Keratinocyte (primary cell): ENCODE data around the gene YPEL1.

Source experiments
- CTCF ChIP-seq, 3 experiments: IDR thresholded peaks in 1 of 3; conservative IDR thresholded peaks in 1 of 3; optimal IDR thresholded peaks in 1 of 3; 2 replicates in 2 of 3; 3 replicates in 1 of 3; pipeline versions ENCODE3 to v1.5.1; 2011; ENCODE audit warnings: low read length in 3 of 3, mild to moderate bottlenecking in 3 of 3, moderate library complexity in 2 of 3, control low read depth in 1 of 3, inconsistent platforms in 1 of 3; ENCODE audit not compliant: insufficient read depth in 2 of 3; ENCODE audit errors: extremely low read depth in 1 of 3
- EZH2 ChIP-seq: IDR thresholded peaks from one replicate; pipeline ENCODE4 v1.6.1; 2012; ENCODE audit warnings: inconsistent platforms, mild to moderate bottlenecking, low read length, moderate library complexity

GRCh38 chr22:21712751-21713427 lies 22.7 kb downstream of the YPEL1 start:
- TF ChIP-seq EZH2 (no peak), CTCF (optimal IDR thresholded peaks at IDR 0.05 in 1 of 3, IDR thresholded peaks at IDR 0.05 in 1 of 3, conservative IDR thresholded peaks at IDR 0.05 in 1 of 3; ENCODE audit: extremely low read depth in 1 of 3, insufficient read depth in 2 of 3, low read length in 3 of 3) (peak; percentile 69 to 95 (median 80))
